DND-41 (cell line): ENCODE measurements around the gene SETD6.

Experiments
- EZH2 ChIP-seq: IDR thresholded peaks from 3 replicates; pipeline ENCODE4 v1.6.1; 2012; ENCODE audit warnings: borderline replicate concordance, low read depth, mild to moderate bottlenecking, moderate library complexity, low read length, inconsistent platforms; ENCODE audit not compliant: severe bottlenecking
- TF ChIP-seq, protein P1 (sequence below): IDR thresholded peaks from 2 replicates; pipeline ENCODE4 v1.5.1; 2012; ENCODE audit warnings: borderline replicate concordance, low read length, moderate library complexity, mild to moderate bottlenecking; ENCODE audit not compliant: poor library complexity, severe bottlenecking; ENCODE audit errors: extremely low read depth

DNA sequence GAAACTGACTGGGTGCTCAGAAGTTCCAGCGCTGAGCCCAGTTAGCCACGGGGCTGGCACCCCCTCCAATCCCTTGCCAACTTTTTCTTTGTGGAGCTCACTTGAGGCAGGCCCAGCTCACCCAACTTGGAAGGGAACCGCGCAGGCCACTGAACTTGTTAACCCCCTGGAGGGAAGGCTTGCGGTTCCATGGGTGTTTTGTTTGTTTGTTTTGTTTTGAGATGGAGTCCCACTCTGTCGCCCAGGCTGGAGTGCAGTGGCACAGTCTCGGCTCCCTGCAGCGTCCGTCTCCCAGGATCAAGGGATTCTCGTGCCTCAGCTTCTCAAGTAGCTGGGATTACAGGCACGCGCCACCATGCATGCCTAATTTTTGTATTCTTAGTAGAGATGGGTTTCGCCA lies 49.5 kb upstream of the SETD6 start:
- TF ChIP-seq, protein P1, sequence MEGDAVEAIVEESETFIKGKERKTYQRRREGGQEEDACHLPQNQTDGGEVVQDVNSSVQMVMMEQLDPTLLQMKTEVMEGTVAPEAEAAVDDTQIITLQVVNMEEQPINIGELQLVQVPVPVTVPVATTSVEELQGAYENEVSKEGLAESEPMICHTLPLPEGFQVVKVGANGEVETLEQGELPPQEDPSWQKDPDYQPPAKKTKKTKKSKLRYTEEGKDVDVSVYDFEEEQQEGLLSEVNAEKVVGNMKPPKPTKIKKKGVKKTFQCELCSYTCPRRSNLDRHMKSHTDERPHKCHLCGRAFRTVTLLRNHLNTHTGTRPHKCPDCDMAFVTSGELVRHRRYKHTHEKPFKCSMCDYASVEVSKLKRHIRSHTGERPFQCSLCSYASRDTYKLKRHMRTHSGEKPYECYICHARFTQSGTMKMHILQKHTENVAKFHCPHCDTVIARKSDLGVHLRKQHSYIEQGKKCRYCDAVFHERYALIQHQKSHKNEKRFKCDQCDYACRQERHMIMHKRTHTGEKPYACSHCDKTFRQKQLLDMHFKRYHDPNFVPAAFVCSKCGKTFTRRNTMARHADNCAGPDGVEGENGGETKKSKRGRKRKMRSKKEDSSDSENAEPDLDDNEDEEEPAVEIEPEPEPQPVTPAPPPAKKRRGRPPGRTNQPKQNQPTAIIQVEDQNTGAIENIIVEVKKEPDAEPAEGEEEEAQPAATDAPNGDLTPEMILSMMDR, result no peak
- no peak for TF ChIP-seq EZH2
